GM12873 (cell line): ENCODE measurements around the gene PRKACA.
A peak's percentile ranks its signal among the peaks of the same experiment; 100 is the strongest.

ENCODE experiments used
- CTCF ChIP-seq: IDR thresholded peaks from 2 replicates; pipeline ENCODE4 v1.5.1; 2012; ENCODE audit warnings: low read depth, mild to moderate bottlenecking, moderate library complexity, low read length, control low read depth; ENCODE audit not compliant: insufficient read depth; ENCODE audit errors: missing control alignments

Gene PRKACA

GRCh38 chr19:14118165-14119051 lies 846 bp upstream of the PRKACA start:
- no peak for TF ChIP-seq CTCF

DNA sequence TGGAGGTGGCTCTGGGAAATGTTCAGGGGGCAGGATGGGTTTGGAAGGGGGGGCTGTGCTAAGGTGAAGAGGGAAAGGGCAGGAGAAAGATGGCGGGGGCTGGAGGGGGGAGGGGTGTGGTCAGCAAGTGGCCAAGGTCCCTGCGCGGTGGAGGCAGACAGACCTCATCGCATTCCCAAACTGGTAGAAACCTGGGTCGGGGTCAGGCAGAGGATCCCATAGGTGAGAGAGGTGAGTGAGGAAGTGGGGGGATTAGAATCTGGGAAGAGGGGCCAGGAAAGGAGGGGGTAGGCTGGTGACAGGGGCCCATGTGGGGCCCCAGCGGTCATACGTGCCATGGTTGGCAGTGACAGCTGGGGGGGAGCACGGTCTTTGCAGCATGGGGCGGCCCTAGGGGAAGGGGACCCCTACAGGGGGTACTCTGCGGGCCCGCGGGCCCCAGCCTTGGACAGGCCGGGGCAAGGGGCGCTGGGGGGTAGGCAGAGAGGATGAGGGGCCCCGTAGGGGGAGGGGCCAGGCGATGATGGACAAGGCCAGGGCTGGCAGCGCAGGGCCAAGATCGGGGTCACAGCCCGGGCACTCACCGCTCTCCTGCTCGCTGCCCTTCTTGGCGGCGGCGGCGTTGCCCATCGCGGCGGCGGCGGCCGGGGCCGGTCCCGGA lies 514 bp downstream of the PRKACA start:
- TF ChIP-seq CTCF, result no peak

- no peak for TF ChIP-seq CTCF
Measured at GRCh38 chr19:14116525-14116917, 1.0 kb downstream of the PRKACA start.

- no peak for TF ChIP-seq CTCF
Measured at GRCh38 chr19:14115756-14116155, 1.8 kb downstream of the PRKACA start.

DNA sequence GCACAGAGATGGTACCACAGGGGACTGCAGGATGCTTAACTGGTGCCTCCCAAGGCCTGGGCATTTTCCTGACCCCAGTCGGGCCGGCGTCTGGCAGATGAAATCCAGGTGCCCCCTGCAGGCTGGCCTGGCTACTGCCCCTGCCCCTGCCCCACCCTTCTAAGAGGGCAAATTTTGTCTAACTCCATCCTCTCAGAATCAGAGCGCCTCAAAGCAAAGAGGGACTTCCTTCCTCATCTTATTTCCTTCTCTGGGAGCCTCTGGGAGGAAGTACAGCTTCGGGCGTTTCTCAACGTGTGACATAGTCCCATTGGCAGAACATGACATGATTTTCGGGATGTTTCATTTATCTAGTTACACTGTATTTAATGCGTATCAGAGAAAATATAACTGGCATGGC lies 2.7 kb downstream of the PRKACA start:
- peak; percentile 62 for TF ChIP-seq CTCF

GRCh38 chr19:14114439-14114838 lies 3.1 kb downstream of the PRKACA start:
- no peak for TF ChIP-seq CTCF

- TF ChIP-seq CTCF, result peak; percentile 59
Measured at GRCh38 chr19:14113762-14114414, 3.7 kb downstream of the PRKACA start.
